Pulmonary artery endothelial cell (primary cell): ENCODE data around the gene MAP3K20. TPM values are rescaled to one million over a fixed set of nuclear protein-coding genes. Genes with fewer than 3 reads are reported as not detected.

Source experiments
- DNase-seq: peaks from one replicate; pipeline ENCODE4 v3.0.0-alpha.2; 2011; ENCODE audit warnings: low read depth, low spot score
- total RNA-seq: library from RNA; depleted of rRNA; stranded (reverse); fragments of >200 nt; gene quantifications from 2 replicates; pipeline ENCODE4 v1.2.3, GENCODE V29; 2014

Gene MAP3K20
- total RNA-seq, 1 donor from 2014 or later = 31.7 TPM

- no peak for DNase-seq
Observed at GRCh38 chr2:173311844-173312606, 236.4 kb downstream of the MAP3K20 start.
